ENCODE data around the gene SVIL.
A peak's percentile ranks its signal among the peaks of the same experiment; 100 is the strongest.
"Not testable (repeated sequence)": the region's sequence is repeated elsewhere in the genome, so short reads cannot be mapped to it uniquely, and the experiment has no call there.

Gene SVIL

DNA sequence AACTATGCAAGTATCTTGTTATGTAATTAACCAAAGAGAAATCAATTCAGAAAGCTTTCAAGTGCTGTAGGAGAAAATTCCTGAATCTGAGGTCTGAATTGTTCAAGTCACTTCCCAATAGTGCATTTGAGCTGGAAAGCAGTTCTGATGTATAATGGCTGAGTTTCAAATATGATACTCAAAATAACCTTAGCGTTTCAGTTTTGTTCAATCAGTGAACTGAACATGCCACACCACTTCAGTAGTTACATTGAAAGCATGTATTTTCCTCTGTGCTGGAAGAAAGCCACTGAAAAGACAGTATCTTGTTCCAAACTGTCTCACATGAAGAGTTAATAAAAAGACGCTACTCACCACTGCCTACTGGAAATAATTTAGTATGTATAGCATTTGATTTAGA, 64.5 kb downstream of the SVIL start:
- DNase-seq, result not testable (repeated sequence)

DNA sequence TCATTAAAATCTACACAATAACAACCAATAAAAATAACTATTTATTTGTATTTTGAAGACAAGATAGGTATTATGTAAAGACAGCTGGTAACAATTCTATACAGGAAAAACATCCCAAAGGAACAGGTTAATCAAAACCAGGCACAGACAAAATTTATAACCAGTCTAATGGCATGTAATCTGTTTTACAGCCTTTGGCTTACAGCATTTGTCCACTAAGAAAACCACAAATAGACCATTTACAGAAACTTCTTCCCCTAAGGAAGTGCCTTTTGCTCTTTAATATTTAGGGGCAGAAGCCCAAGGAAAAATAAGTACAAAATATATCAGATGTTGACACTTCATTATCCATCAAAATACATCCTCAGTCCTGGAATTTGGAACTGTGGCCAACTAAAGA, 65.0 kb downstream of the SVIL start:
- DNase-seq, result no peak

- no peak for DNase-seq
Measured at GRCh38 chr10:29567003-29567402, 67.8 kb downstream of the SVIL start.

GRCh38 chr10:29566209-29566608, 68.6 kb downstream of the SVIL start:
- not testable (repeated sequence) for DNase-seq

GRCh38 chr10:29563420-29564035, 71.2 kb downstream of the SVIL start:
- peak; percentile 66 for DNase-seq

DNA sequence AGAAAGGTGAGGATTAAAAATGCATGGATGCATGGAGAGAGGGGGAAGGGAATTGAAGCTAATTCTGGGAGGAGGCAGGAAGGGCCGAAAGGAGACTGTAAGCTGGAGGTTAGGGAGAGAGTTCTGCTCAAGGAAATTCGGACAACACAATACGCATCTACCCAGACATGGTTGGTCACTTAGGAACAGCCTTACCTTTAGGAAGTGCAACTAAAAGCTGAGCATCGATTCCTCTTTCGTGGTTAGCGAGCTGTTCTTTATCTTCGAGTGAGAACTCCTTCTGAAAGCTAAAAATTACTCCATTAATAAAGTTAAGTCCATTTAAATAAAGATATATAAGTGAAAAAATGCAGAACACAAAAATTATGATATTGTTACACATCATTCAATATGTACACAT, 71.8 kb downstream of the SVIL start:
- not testable (repeated sequence) for DNase-seq

- DNase-seq, result no peak
Measured at GRCh38 chr10:29559996-29560395, 74.8 kb downstream of the SVIL start.

DNA sequence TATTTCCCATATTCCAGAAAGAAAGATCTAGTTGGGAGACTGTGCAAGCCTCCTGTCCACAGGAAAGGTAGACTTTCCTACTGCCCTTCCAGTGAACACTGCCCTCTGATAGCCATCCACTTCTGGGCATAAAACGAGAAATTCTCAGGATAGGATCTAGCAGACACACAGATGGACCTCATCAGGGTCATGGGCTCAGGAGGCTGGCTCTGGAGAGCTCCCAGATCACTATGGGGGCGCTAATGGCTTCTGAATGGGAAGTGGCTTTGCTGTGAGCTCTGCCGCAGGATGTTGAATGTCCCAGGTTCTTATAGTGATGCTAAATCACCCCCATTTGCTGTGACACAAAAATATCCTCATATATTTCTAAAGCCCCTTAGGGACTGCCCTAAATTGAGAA, 77.1 kb downstream of the SVIL start:
- no peak for DNase-seq

DNA sequence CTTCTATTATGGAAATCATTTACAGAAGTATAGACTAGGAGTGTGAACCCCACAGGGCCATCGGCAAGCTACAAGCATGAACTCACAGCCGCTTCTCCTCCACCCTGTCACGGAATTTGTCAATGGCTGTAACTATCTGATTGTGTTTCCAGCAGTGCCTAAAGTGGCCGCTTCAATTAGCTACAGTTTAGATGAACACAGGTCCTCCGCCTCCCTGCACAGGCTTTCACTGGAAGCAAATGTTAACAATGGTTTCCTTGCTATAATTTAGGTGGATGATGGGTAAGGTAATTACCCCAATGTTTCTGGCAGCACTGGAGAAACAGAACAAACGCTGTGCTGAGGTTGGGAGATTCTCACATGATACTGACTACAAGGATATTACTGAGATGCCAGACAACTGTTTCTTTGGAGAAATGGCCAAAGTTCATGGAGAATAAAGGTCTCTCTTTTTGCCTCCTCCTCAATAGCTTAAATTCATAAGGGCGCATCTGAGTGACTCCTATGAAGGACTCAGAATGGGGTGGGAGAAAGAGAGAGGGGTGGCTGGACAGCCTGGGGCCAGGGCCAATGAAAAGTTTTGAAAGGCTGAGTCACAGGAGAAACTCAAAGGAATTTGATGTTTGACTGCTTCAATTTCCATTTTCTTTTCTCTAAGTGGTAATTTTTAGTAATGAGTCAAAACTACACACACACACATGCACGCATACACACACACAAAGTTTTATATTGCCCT, 78.9 kb downstream of the SVIL start:
- peak; percentile 39 for DNase-seq

DNA sequence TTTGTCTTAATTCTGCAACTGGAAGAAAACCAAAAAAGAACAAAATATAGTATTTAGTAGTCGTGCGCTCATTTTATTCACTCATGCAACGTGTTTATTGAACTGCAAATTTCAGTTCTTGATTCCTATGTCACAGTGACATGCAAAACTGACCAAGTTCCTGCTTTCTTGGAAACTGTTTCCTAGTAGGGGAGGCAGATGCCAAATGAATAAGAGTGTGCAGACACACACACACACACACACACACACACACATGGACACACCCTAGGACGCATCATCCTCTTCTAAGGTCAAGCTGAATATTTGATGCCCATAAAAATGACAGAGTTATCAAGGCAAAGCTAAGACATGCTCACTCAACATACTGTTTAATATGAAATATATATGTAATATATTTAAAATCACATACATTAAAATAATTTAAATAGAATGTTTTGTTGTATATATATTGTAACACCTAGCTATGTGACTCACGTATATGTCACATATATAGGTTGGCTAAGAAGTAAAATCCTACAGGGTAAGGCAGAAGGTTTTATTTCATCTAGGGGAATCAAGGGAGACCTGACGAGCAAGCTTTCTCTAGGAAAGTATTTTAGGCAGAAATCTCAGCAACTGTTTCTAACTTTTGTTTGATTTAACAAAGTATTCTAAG, 79.6 kb downstream of the SVIL start:
- DNase-seq, result peak; percentile 81

DNA sequence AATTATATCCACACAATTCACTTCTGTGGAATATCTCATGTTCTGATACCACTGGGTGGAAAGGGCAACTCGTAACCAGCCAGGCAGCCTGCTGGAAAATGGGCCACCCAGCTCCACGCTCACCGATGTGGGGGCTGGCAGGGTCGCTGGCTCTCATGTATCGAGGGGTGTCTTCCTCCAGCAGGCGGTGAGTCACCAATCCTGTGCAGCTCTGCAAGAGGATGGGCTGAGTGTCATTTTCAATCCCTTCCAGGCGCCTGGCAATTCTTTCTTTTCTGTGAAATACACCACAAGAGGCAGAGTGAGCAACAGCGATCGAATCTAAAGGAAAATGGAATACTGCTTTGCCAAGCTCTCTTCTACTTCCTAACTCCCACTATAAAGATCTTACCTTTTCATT, 80.1 kb downstream of the SVIL start:
- DNase-seq, result peak; percentile 71

- peak; percentile 24 for DNase-seq
Measured at GRCh38 chr10:29553544-29554250, 81.1 kb downstream of the SVIL start.

DNA sequence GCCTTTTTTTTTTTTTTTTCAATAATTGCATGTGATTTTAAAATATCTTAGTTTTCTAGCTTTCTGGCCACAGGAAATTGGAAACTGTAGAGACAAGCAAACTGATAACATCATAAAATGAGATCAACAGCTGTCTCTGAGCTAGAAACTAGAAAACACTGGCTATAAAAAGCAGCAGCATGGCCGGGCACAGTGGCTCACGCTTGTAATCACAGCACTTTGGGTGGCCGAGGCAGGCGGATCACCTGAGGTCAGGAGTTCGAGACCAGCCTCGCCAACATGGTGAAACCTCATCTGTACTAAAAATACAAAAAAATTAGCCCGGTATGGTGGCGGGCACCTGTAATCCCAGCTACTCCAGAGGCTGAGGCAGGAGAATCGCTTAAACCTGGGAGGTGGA, 81.7 kb downstream of the SVIL start:
- DNase-seq, result not testable (repeated sequence)

- DNase-seq, result not testable (repeated sequence)
Measured at GRCh38 chr10:29549493-29549892, 85.3 kb downstream of the SVIL start.

GRCh38 chr10:29546773-29547313, 87.9 kb downstream of the SVIL start:
- no peak for DNase-seq

- DNase-seq, result no peak
Measured at GRCh38 chr10:29545122-29545521, 89.6 kb downstream of the SVIL start.

DNA sequence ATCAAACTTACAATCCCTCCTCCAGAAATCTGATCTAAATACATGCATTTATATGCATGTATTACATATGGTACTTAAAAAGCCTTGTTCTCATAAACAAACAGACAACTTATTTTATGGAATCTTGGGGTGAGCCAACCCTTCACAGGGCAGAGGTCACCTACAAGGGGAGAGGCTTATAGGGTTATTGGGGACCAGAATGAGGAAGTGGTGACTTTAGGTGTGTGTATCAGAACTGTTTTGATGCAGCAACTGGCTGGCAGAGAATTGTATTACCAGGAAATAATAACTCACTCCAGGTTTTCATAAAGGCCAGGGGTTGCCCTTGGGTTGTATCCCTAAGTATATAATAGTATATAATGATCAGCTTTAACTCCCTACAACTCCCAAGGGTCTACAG, 91.1 kb downstream of the SVIL start:
- no peak for DNase-seq

DNA sequence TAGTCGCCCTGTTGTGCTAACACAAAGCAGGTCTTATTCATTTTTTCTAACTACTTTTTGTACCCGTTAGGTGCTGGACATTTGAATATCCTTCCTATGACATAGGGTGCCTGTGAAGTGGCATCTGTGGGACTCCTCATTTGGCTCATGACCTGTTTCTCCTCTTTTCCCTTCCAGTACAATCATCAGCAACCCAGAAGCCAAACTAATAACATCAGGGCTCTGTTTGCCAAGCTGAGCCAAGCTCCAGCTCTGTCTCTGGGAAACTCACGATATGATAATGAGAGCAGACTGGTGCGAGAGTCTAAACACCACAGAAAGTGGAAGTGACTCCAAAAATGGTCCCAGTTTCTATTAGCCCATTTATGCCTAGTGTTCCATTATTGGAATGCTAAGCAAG, 92.0 kb downstream of the SVIL start:
- DNase-seq, result no peak

DNA sequence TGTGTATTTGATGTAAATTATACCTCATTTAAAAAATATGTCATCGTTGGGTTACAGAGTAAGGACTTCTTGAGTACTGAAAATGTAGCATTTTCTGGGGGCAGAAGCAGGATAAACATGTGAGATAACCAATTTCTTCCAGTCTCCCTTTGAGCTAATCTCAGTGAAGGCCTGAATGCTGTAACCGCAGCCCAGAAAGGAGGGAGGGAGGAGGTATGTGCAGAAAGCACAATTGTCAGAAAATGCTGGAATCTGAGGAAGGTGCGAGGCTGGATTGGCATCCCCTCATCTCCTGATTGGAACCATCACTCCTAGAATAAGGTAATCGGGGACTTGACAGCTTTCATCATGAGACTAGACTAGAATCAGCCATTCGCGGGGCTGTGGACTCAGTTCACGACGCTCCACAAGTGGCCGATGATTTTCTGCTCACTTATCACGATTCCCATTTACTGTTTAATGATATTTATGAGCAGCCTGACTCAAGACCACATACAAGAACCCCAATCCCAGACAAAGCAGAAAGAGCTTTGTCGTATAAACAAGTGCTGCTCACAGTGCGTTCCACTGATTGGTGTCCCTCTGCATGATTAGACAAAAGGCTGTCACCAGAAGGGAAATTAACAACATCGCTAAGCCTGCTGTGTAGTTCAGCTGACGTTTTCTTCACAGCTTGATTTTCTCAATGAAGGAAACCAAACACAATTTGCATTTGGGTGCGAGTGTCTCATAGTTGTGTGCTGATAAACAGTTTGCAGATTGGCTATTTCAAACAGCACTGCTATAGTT, 93.2 kb downstream of the SVIL start:
- no peak for DNase-seq

- no peak for DNase-seq
Measured at GRCh38 chr10:29540016-29540415, 94.8 kb downstream of the SVIL start.

DNA sequence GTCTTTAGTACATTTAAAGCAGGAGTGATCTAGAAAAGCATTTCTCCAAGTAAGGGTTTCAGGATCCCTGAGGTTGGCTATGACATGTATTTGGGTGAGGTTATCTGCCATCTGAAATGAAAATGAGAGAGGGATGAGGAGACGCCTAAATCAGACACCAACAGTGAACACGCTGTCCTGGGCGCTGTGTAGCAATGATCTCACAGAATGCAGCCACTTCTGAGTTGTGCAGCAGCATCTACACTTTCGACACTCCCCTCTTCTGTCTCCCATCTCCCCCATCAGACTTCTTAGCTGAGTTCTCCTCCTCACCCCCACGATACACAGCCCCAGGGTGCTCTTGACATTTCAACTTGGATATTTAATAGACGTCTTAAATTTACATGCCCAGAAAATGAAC, 95.4 kb downstream of the SVIL start:
- no peak for DNase-seq

DNA sequence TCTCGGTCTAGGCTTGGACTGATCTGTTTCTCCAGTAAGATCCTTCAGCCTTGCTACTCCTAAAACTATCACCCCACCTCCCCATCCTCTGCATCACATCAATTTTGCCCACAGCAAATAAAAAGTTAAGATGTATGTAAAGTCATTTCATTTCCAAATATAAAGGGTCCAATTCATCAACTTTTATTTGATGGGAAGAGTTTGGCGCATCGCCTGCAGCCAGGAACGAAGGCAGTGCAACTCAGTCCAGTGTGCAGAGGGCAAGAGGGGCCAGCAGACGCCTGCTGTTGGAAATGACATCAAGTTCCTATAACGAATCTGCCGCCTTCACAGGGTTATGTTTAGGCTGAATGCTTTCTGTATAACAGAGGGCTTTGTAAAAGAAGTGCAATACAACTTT, 97.0 kb downstream of the SVIL start:
- no peak for DNase-seq

Measured in suppressor macrophage treated with lipopolysaccharide for 4 hours (primary cell).